Stomach (tissue), 9 donors: ENCODE data around the gene RRAD. TPM values are rescaled to one million over a fixed set of nuclear protein-coding genes. Genes with fewer than 3 reads are reported as not detected.

ENCODE experiments used
- DNase-seq, 2 donors: peaks; one replicate each; pipeline versions ENCODE4 v3.0.0 to v3.0.0-alpha.2; 2013 to 2019
- H3K27ac ChIP-seq, 5 donors: fragments of 200-600 bp in 4 of 5; sonication (generic) in 4 of 5; one replicate each; pipeline ENCODE4 v1.5.1; 2013 to 2019; ENCODE audit warnings: mild to moderate bottlenecking in 1 of 5, moderate library complexity in 1 of 5
- H3K27me3 ChIP-seq, 3 donors: fragments of 200-600 bp; sonication (generic); one replicate each; pipeline ENCODE4 v1.5.1; 2017 to 2019; ENCODE audit warnings: mixed run types in 1 of 3
- H3K36me3 ChIP-seq, 4 donors: fragments of 200-600 bp; sonication (generic); 1 replicate in 3 of 4; 2 replicates in 1 of 4; pipeline ENCODE4 v1.5.1; 2016 to 2019
- H3K4me1 ChIP-seq, 4 donors: fragments of 200-600 bp; sonication (generic); one replicate each; pipeline ENCODE4 v1.5.1; 2016 to 2019
- H3K4me3 ChIP-seq, 4 donors: fragments of 200-600 bp; sonication (generic) in 3 of 4; one replicate each; pipeline ENCODE4 v1.5.1; 2016 to 2019; ENCODE audit warnings: mild to moderate bottlenecking in 1 of 4
- H3K9me3 ChIP-seq, 4 donors: fragments of 200-600 bp; sonication (generic); one replicate each; pipeline ENCODE4 v1.5.1; 2016 to 2019
- CTCF ChIP-seq, 7 experiments: fragments of 450-650 bp in 4 of 7; fragments of 200-600 bp in 3 of 7; sonication (generic) in 3 of 7; IDR thresholded peaks; one replicate each; pipeline ENCODE4 v1.5.1; 2016 to 2019; ENCODE audit warnings: antibody characterized with exemption in 7 of 7, control low read depth in 2 of 7, mild to moderate bottlenecking in 1 of 7
- EP300 ChIP-seq: sonication (generic); formaldehyde crosslinking; IDR thresholded peaks from one replicate; pipeline ENCODE4 v1.6.1; 2017; ENCODE audit warnings: antibody characterized with exemption
- POLR2A ChIP-seq, 4 donors: fragments of 450-650 bp; IDR thresholded peaks; one replicate each; pipeline ENCODE4 v1.6.1; 2016; ENCODE audit warnings: antibody characterized with exemption in 4 of 4, control low read depth in 2 of 4, mild to moderate bottlenecking in 1 of 4, moderate library complexity in 1 of 4
- POLR2AphosphoS5 ChIP-seq, 3 donors: sonication (generic); formaldehyde crosslinking; IDR thresholded peaks; one replicate each; pipeline ENCODE4 v1.6.1; 2016; ENCODE audit warnings: antibody characterized with exemption in 3 of 3
- WGBS, 5 donors: extraction: QIAGEN DNeasy Blood & Tissue Kit in 3 of 5; methylation state at CpG; one replicate each; pipeline versions ENCODE4 v1.1.5 to v1.1.7; 2013 to 2018; 5-methylcytosine and 5-hydroxymethylcytosine counted together
- intact Hi-C: fragments of 100-400 bp; cut with DNase I; formaldehyde crosslinking; loops from one replicate; pipeline ENCODE4 v1.15.1; 2023; ENCODE audit warnings: low total_unique reads
- polyA plus RNA-seq, 3 donors: library from polyadenylated mRNA; stranded (reverse); fragments of 200-250 nt; gene quantifications; one replicate each; pipeline ENCODE4 v1.2.3, GENCODE V29; 2013
- total RNA-seq, 5 donors: library from RNA; depleted of rRNA; stranded (reverse); fragments of >200 nt; gene quantifications; one replicate each; pipeline versions ENCODE4 v1.1.0 to v1.2.3, GENCODE V29; 2014 to 2016
- donor health status: healthy with polysubstance abuse.
- donor health status: Bipolar disorder and iron deficiency.
- donor health status: healthy.

RRAD gene
- total and polyA plus RNA-seq, 8 donors = 1.0 to 39.7 (median 3.5) TPM

DNA sequence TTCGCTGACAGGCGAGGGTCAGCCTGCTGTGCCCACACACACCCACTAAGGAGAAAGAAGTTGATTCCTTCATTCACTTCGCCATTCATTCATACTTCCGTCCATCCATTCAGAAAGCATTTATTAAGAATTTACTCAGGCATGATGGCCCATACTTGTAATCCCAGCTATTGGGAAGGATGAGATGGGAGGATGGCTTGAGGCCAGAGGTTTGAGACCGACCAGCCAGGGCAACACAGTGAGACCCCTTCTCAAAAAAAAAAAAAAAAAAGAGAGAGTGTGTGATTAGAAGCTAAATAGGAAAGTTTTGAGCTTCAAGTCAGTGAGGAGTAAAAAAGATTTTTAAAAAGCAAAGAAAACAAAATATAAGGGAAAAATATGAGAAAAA lies 18.7 kb upstream of the RRAD start:
- Histone ChIP-seq H3K4me1 (peaks cover 8 to 20% (median 17%) of the 10 kb centered on the region in 4 donors), H3K36me3 (peaks cover 41 to 57% (median 51%) of the 10 kb centered on the region in 4 donors), H3K27ac (no peak overlapping the region), H3K4me3 (no peak overlapping the region), H3K27me3 (peaks cover 0 to 9% (median 9%) of the 10 kb centered on the region in 3 donors), H3K9me3 (no peaks in the 10 kb centered on the region)
- no peak for DNase-seq
- TF ChIP-seq CTCF (IDR thresholded peaks at IDR 0.05) (no peak), POLR2A (IDR thresholded peaks at IDR 0.05) (no peak), POLR2AphosphoS5 (IDR thresholded peaks at IDR 0.05) (no peak), EP300 (no peak)
- intact Hi-C loops = no loop called here
- 84 to 90% (median 85%) methylated on average over 5 of the region's 5 CpGs for WGBS, 5 donors

DNA sequence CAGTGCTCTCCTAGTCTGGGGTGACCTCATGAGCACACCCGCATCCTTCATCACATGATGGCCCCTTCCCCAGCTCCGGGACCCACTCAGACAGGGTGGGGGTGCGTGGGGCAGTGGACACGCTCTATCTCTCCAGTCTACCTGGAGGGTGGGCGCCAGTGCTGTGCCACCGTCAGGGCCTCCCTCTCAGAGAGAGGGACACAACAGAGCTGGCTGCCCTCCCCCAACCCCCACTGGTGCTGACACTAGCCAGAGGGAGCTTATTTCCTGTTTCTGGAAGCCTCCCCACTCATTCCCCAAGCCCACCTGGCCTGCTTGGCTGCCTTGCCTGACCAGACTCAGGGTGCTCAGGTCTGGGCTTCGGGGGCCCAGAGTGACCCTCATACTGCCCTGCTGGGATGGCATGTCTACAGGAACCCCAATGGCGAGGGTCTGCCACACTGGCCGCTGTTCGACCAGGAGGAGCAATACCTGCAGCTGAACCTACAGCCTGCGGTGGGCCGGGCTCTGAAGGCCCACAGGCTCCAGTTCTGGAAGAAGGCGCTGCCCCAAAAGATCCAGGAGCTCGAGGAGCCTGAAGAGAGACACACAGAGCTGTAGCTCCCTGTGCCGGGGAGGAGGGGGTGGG lies 18.2 kb upstream of the RRAD start:
- TF ChIP-seq POLR2AphosphoS5 (IDR thresholded peaks at IDR 0.05) (no peak), POLR2A (IDR thresholded peaks at IDR 0.05) (no peak), EP300 (no peak), CTCF (IDR thresholded peaks at IDR 0.05) (no peak)
- Histone ChIP-seq H3K4me1 (peaks cover 2 to 15% (median 12%) of the 10 kb centered on the region in 4 donors), H3K27me3 (peaks cover 0 to 4% (median 4%) of the 10 kb centered on the region in 3 donors), H3K4me3 (no peak overlapping the region), H3K36me3 (peaks cover 41 to 62% (median 56%) of the 10 kb centered on the region in 4 donors), H3K9me3 (no peaks in the 10 kb centered on the region), H3K27ac (no peak overlapping the region)
- DNase-seq = no peak
- 89 to 94% (median 92%) methylated on average over 10 to 15 of the region's 15 CpGs for WGBS, 5 donors
- intact Hi-C loops = no loop called here

GRCh38 chr16:66942981-66943380 lies 17.6 kb upstream of the RRAD start:
- Histone ChIP-seq H3K9me3 (no peaks in the 10 kb centered on the region), H3K36me3 (peaks cover 41 to 67% (median 61%) of the 10 kb centered on the region in 4 donors), H3K27ac (no peak overlapping the region), H3K4me1 (peaks cover 0 to 15% (median 8%) of the 10 kb centered on the region in 4 donors), H3K27me3 (no peaks in the 10 kb centered on the region), H3K4me3 (no peak overlapping the region)
- 74 to 94% (median 88%) methylated on average over 5 of the region's 5 CpGs for WGBS, 5 donors
- TF ChIP-seq POLR2AphosphoS5 (IDR thresholded peaks at IDR 0.05) = no peak
- TF ChIP-seq CTCF (IDR thresholded peaks at IDR 0.05) = no peak
- no peak for TF ChIP-seq EP300
- TF ChIP-seq POLR2A (IDR thresholded peaks at IDR 0.05) = no peak
- intact Hi-C loops = no loop called here
- DNase-seq = no peak

- Histone ChIP-seq H3K4me1 (peaks cover 16 to 32% (median 28%) of the 10 kb centered on the region in 4 donors), H3K27ac (no peak overlapping the region), H3K27me3 (no peaks in the 10 kb centered on the region), H3K4me3 (no peak overlapping the region), H3K36me3 (peaks cover 41 to 72% (median 69%) of the 10 kb centered on the region in 4 donors), H3K9me3 (no peaks in the 10 kb centered on the region)
- intact Hi-C loops = no loop called here
- no peak for DNase-seq
- no peak for TF ChIP-seq POLR2A (IDR thresholded peaks at IDR 0.05)
- TF ChIP-seq CTCF (IDR thresholded peaks at IDR 0.05) = no peak
- no peak for TF ChIP-seq EP300
- no peak for TF ChIP-seq POLR2AphosphoS5 (IDR thresholded peaks at IDR 0.05)
- WGBS, 5 donors = 83 to 97% (median 94%) methylated on average over 7 to 16 of the region's 16 CpGs
Measured at GRCh38 chr16:66940236-66940635, 14.9 kb upstream of the RRAD start.
